Coronary artery (tissue), 2 donors: ENCODE results near the gene METAP1.
A peak's percentile ranks its signal among the peaks of the same experiment; 100 is the strongest.

Experiments
- DNase-seq: peaks from one replicate; pipeline ENCODE4 v3.0.0-alpha.2; 2017; ENCODE audit warnings: low spot score
- H3K27ac ChIP-seq, 2 donors: fragments of 200-600 bp; sonication (generic); one replicate each; pipeline ENCODE4 v1.5.1; 2016 to 2019
- H3K4me3 ChIP-seq: fragments of 200-600 bp; sonication (generic); 2 replicates; pipeline ENCODE4 v1.5.1; 2016; ENCODE audit warnings: mild to moderate bottlenecking, moderate library complexity
- TF ChIP-seq, protein P1 (sequence below): fragments of 200-600 bp; sonication (generic); IDR thresholded peaks from one replicate; pipeline ENCODE4 v1.5.1; 2019; ENCODE audit warnings: antibody characterized with exemption

METAP1 gene

DNA sequence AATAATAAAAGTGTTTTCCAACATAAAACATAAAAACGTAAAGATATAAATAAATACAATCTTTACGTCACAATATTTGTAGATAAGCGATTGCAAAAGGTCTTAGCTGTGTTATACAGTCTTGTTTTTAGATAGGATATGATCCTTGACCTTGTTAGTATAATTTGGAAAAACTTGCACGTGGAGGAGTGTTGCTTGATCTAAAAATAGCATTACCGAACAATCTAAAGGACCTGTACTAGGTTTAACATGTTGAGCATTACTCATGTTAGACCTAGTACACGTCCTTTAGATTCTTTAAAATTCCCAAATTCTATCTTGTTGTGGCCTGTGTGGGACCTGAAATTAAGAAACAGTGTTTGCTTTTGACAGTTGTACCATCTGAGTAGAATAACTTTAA, 1.6 kb downstream of the METAP1 start:
- Histone ChIP-seq H3K4me3 (peak overlapping the region; percentile 84), H3K27ac (no peak overlapping the region)
- TF ChIP-seq, protein P1, sequence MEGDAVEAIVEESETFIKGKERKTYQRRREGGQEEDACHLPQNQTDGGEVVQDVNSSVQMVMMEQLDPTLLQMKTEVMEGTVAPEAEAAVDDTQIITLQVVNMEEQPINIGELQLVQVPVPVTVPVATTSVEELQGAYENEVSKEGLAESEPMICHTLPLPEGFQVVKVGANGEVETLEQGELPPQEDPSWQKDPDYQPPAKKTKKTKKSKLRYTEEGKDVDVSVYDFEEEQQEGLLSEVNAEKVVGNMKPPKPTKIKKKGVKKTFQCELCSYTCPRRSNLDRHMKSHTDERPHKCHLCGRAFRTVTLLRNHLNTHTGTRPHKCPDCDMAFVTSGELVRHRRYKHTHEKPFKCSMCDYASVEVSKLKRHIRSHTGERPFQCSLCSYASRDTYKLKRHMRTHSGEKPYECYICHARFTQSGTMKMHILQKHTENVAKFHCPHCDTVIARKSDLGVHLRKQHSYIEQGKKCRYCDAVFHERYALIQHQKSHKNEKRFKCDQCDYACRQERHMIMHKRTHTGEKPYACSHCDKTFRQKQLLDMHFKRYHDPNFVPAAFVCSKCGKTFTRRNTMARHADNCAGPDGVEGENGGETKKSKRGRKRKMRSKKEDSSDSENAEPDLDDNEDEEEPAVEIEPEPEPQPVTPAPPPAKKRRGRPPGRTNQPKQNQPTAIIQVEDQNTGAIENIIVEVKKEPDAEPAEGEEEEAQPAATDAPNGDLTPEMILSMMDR = no peak
- no peak for DNase-seq

DNA sequence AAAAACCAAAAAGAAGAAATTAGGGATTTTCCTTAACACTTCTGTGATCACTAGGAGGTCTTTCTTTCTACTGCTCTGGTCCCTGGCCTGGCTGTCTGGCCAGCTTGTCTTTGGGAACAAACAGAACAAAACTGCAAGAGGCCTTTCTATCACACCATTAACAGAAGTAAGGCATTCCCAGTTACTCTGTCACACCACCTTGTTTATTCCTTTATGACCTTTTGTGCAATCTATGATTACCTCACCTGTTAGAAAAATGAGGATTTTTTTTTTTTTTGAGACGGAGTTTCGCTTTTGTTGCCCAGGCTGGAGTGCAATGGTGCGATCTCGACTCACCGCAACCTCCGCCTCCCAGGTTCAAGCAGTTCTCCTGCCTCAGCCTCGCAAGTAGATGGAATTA, 3.0 kb downstream of the METAP1 start:
- Histone ChIP-seq H3K27ac (no peak overlapping the region), H3K4me3 (no peak overlapping the region)
- TF ChIP-seq, protein P1 = no peak
- no peak for DNase-seq

DNA sequence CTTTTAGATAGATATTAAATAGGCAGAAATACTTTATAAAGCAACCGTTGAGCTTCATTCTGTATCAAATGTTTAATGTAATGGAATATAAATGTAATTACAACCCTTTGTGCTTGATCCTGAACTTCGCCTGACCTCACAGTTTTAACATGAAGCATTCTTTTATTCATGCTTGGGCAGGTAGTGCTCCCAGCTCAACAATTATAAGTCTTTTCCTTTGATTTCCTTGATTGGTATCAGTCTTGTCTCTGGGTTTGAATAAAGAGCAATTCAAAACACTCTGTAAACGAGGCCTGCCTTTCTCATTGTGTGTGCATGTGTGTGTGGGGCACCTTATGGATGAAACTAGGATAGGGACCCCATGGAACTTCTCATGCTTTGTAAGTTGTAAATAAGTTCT, 6.8 kb downstream of the METAP1 start:
- H3K4me3 ChIP-seq = no peak overlapping the region
- DNase-seq = no peak
- TF ChIP-seq, protein P1 = no peak
- no peak overlapping the region for H3K27ac ChIP-seq

DNA sequence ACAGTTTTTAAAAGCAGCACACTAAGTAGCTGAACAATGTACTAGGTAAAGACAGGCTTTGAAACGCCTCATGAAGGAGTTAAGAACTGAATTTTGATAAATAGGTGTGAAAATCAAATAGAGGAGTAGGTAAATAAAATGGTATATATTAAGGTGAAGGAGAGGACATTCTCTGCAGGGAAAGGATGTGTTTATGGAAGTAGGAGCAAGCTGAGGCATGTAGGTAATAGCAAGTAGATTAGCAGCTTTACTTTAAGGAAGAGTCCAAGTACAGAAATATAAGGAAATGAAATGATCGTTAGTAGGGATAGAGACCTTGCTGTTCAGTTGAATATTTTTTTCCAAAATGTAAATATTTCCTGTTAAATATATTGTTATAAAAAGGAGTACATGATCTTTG, 12.5 kb downstream of the METAP1 start:
- no peak overlapping the region for H3K27ac ChIP-seq
- TF ChIP-seq, protein P1 = no peak
- no peak overlapping the region for H3K4me3 ChIP-seq
- DNase-seq = no peak

DNA sequence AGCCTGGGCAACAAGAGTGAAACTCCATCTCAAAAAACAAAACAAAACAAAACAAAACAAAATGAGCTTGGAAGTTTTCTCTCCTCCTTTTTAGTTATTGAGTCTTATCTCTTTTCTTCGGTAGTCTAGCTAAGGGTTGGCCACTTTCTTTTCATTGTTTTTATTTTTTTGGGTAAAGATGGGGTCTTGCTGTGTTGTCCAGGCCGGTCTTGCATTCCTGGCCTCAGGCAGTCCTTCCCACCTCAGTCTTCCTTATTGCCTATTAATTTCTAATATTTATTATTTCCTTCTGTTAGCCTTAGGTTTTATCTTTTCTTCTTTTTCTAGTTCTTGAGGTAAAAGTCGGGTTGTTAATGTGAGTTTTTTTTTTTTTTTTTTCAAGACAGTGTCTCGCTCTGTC, 16.4 kb downstream of the METAP1 start:
- no peak overlapping the region for H3K4me3 ChIP-seq
- no peak for DNase-seq
- TF ChIP-seq, protein P1 = no peak
- no peak overlapping the region for H3K27ac ChIP-seq

DNA sequence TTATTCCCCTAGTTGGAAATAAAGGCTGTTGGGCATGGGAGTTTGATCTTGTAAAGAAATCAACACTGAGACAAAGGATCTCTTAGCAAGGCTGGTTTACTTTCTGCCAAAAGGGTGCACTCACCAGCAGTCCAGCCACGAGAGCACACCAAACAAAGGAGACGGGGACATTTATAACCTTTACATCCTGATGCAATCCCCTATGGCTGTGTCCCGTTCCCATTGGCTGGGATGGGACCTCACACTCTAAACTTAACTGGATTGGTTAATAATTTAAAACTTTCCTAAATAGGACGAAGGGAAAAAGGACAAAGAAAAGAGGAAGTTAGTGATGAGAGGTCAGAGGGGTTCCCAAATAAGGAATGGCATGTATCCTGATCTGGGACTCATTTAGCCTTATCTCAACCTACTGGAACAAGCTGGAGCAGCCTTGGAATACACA, 17.9 kb downstream of the METAP1 start:
- TF ChIP-seq, protein P1 = no peak
- Histone ChIP-seq H3K27ac (peak overlapping the region; percentile 33 to 83), H3K4me3 (peak overlapping the region; percentile 46)
- DNase-seq = no peak

DNA sequence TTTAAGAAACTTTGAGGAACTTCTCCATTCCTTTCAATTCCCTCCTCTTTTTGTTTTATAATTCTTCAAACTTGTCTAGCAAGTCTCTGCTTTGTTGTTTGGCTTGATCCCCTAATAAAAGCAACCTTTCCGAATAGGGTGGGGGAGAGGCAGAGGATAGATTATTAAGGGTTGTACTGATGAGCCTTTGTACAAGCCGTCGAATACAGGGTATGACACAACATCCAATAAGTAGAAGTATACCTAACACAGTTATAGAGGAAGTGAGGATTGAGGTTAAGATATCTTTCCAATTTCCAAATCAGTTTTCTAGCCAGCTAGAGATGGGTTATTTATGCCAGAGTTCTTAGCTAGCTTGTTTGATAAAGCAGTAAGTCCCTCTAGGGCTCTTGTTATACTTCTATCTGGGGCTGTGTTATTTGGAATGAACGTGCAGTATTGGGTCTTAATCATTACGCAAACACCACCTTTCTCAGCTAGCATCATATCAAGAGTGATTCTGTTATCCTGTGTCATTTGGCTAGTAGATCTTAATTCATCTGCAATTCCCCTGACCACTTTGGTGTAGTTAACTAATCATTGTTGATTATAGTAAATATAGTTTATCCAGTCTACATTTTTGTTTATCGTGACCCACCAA, 18.5 kb downstream of the METAP1 start:
- H3K27ac ChIP-seq = peak overlapping the region; percentile 33 to 83
- peak overlapping the region; percentile 46 for H3K4me3 ChIP-seq
- DNase-seq = no peak
- TF ChIP-seq, protein P1 = no peak
